SK-N-SH treated with all-trans-retinoic acid at 6 μM for 48 hours (cell line): ENCODE data around the gene XDH.

Experiments
- ATAC-seq: fragments of 200-7000 bp; cut with Tn5 transposase; 3 replicates; pipeline ENCODE4 v1.9.1; 2020; ENCODE audit warnings: mild to moderate bottlenecking, moderate library complexity
- BACH2 ChIP-seq: fragments of 250-450 bp; sonication (Bioruptor Pico); IDR thresholded peaks from 2 replicates; pipeline ENCODE4 v1.9.0; 2021; ENCODE audit warnings: mild to moderate bottlenecking, borderline replicate concordance
- CSDC2 ChIP-seq: fragments of 250-450 bp; sonication (Bioruptor Pico); IDR thresholded peaks from 2 replicates; pipeline ENCODE4 v1.5.0; 2020; ENCODE audit warnings: mild to moderate bottlenecking, moderate library complexity
- CSRNP3 ChIP-seq: fragments of 250-450 bp; sonication (Bioruptor Pico); IDR thresholded peaks from 2 replicates; pipeline ENCODE4 v1.5.1; 2021; ENCODE audit warnings: mild to moderate bottlenecking, moderate library complexity
- ESRRG ChIP-seq: fragments of 250-450 bp; sonication (Bioruptor Pico); IDR thresholded peaks from 2 replicates; pipeline ENCODE4 v1.6.1; 2021; ENCODE audit warnings: mild to moderate bottlenecking
- GLIS3 ChIP-seq: fragments of 250-450 bp; sonication (Bioruptor Pico); IDR thresholded peaks from 2 replicates; pipeline ENCODE4 v1.5.0; 2020; ENCODE audit warnings: mild to moderate bottlenecking, moderate library complexity
- ISL1 ChIP-seq: fragments of 250-450 bp; sonication (Bioruptor Pico); IDR thresholded peaks from 2 replicates; pipeline ENCODE4 v2.1.2; 2022; ENCODE audit warnings: mild to moderate bottlenecking, moderate library complexity
- OSR1 ChIP-seq: fragments of 250-450 bp; sonication (Bioruptor Pico); IDR thresholded peaks from 2 replicates; pipeline ENCODE4 v1.8.0; 2022; ENCODE audit warnings: moderate library complexity, mild to moderate bottlenecking, inconsistent platforms
- POU6F1 ChIP-seq: fragments of 250-450 bp; sonication (Bioruptor Pico); IDR thresholded peaks from 2 replicates; pipeline ENCODE4 v1.8.0; 2021; ENCODE audit warnings: low read depth, mild to moderate bottlenecking, moderate library complexity, borderline replicate concordance
- PPARA ChIP-seq: fragments of 250-450 bp; sonication (Bioruptor Pico); IDR thresholded peaks from 2 replicates; pipeline ENCODE4 v1.5.0; 2020; ENCODE audit warnings: mild to moderate bottlenecking, borderline replicate concordance
- RARB ChIP-seq: fragments of 250-450 bp; sonication (Bioruptor Pico); IDR thresholded peaks from 2 replicates; pipeline ENCODE4 v1.8.0; 2021; ENCODE audit warnings: mild to moderate bottlenecking, moderate library complexity
- SNAI2 ChIP-seq: fragments of 250-450 bp; sonication (Bioruptor Pico); IDR thresholded peaks from 2 replicates; pipeline ENCODE4 v1.5.0; 2020; ENCODE audit warnings: mild to moderate bottlenecking, moderate library complexity
- TCF4 ChIP-seq: fragments of 250-450 bp; sonication (Bioruptor Pico); IDR thresholded peaks from 2 replicates; pipeline ENCODE4 v1.8.0; 2021; ENCODE audit warnings: mild to moderate bottlenecking, moderate library complexity, borderline replicate concordance
- TOX ChIP-seq: fragments of 250-450 bp; sonication (Bioruptor Pico); IDR thresholded peaks from 2 replicates; pipeline ENCODE4 v1.8.0; 2021; ENCODE audit warnings: mild to moderate bottlenecking, moderate library complexity, borderline replicate concordance
- ZC3H10 ChIP-seq: fragments of 250-450 bp; sonication (Bioruptor Pico); IDR thresholded peaks from 2 replicates; pipeline ENCODE4 v1.5.1; 2021; ENCODE audit warnings: mild to moderate bottlenecking, moderate library complexity
- ZFP3 ChIP-seq: fragments of 250-450 bp; sonication (Bioruptor Pico); IDR thresholded peaks from 2 replicates; pipeline ENCODE4 v1.5.0; 2020; ENCODE audit warnings: mild to moderate bottlenecking, moderate library complexity
- ZFP30 ChIP-seq: fragments of 450-650 bp; formaldehyde crosslinking; IDR thresholded peaks from 2 replicates; pipeline ENCODE4 v1.5.0; 2022; ENCODE audit warnings: mild to moderate bottlenecking, moderate library complexity
- ZNF70 ChIP-seq: fragments of 450-650 bp; formaldehyde crosslinking; IDR thresholded peaks from 2 replicates; pipeline ENCODE4 v1.5.0; 2020; ENCODE audit warnings: mild to moderate bottlenecking, moderate library complexity
- ZNF8 ChIP-seq: fragments of 450-650 bp; formaldehyde crosslinking; IDR thresholded peaks from 2 replicates; pipeline ENCODE4 v1.5.0; 2020; ENCODE audit warnings: mild to moderate bottlenecking, moderate library complexity
- TF ChIP-seq, protein P1 (sequence below): fragments of 250-450 bp; sonication (Bioruptor Pico); IDR thresholded peaks from 2 replicates; pipeline ENCODE4 v1.5.1; 2020; ENCODE audit warnings: low read depth, mild to moderate bottlenecking, moderate library complexity
- TF ChIP-seq, protein P2 (sequence below): fragments of 250-450 bp; sonication (Bioruptor Pico); IDR thresholded peaks from 2 replicates; pipeline ENCODE4 v1.5.0; 2020; ENCODE audit warnings: mild to moderate bottlenecking, moderate library complexity
- TF ChIP-seq, protein P3 (sequence below): fragments of 250-450 bp; sonication (Bioruptor Pico); IDR thresholded peaks from 2 replicates; pipeline ENCODE4 v1.8.0; 2020; ENCODE audit warnings: mild to moderate bottlenecking, moderate library complexity, borderline replicate concordance

Gene XDH

DNA sequence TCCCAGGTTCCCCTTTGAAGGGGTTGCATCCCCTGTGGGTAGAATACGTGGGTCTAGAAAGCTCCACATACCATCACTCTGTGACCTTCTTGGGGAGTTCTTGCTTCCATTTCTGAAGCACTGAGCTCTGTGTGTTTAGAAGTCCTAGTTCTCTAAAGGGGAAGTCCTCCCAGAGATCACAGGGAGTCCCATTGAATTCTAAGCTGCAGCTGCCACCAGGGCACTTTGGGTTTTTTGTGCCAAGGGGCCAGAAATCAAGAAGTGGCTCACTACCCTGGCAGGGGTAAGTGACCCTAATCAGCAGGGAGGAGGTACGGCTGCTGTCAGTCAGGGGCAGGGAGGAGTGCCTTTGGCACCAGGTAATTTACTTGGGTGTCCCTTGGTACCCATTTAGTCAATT lies 109.7 kb downstream of the XDH start:
- ATAC-seq, result no peak
- TF ChIP-seq, protein P1, sequence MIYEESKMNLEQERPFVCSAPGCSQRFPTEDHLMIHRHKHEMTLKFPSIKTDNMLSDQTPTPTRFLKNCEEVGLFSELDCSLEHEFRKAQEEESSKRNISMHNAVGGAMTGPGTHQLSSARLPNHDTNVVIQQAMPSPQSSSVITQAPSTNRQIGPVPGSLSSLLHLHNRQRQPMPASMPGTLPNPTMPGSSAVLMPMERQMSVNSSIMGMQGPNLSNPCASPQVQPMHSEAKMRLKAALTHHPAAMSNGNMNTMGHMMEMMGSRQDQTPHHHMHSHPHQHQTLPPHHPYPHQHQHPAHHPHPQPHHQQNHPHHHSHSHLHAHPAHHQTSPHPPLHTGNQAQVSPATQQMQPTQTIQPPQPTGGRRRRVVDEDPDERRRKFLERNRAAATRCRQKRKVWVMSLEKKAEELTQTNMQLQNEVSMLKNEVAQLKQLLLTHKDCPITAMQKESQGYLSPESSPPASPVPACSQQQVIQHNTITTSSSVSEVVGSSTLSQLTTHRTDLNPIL (CRISPR knock-in tag), result no peak
- TF ChIP-seq ZC3H10 (CRISPR knock-in tag) (no peak), ESRRG (CRISPR knock-in tag) (no peak), ZNF8 (no peak), POU6F1 (CRISPR knock-in tag) (no peak), SNAI2 (CRISPR knock-in tag) (no peak), PPARA (no peak), CSDC2 (no peak), BACH2 (no peak), ZFP30 (CRISPR knock-in tag) (no peak), RARB (CRISPR knock-in tag) (no peak), ZFP3 (no peak), TOX (CRISPR knock-in tag) (no peak), GLIS3 (no peak), CSRNP3 (CRISPR knock-in tag) (no peak), ZNF70 (CRISPR knock-in tag) (no peak)
- TF ChIP-seq, protein P2, sequence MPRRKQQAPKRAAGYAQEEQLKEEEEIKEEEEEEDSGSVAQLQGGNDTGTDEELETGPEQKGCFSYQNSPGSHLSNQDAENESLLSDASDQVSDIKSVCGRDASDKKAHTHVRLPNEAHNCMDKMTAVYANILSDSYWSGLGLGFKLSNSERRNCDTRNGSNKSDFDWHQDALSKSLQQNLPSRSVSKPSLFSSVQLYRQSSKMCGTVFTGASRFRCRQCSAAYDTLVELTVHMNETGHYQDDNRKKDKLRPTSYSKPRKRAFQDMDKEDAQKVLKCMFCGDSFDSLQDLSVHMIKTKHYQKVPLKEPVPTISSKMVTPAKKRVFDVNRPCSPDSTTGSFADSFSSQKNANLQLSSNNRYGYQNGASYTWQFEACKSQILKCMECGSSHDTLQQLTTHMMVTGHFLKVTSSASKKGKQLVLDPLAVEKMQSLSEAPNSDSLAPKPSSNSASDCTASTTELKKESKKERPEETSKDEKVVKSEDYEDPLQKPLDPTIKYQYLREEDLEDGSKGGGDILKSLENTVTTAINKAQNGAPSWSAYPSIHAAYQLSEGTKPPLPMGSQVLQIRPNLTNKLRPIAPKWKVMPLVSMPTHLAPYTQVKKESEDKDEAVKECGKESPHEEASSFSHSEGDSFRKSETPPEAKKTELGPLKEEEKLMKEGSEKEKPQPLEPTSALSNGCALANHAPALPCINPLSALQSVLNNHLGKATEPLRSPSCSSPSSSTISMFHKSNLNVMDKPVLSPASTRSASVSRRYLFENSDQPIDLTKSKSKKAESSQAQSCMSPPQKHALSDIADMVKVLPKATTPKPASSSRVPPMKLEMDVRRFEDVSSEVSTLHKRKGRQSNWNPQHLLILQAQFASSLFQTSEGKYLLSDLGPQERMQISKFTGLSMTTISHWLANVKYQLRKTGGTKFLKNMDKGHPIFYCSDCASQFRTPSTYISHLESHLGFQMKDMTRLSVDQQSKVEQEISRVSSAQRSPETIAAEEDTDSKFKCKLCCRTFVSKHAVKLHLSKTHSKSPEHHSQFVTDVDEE (CRISPR knock-in tag), result no peak
- TF ChIP-seq, protein P3, sequence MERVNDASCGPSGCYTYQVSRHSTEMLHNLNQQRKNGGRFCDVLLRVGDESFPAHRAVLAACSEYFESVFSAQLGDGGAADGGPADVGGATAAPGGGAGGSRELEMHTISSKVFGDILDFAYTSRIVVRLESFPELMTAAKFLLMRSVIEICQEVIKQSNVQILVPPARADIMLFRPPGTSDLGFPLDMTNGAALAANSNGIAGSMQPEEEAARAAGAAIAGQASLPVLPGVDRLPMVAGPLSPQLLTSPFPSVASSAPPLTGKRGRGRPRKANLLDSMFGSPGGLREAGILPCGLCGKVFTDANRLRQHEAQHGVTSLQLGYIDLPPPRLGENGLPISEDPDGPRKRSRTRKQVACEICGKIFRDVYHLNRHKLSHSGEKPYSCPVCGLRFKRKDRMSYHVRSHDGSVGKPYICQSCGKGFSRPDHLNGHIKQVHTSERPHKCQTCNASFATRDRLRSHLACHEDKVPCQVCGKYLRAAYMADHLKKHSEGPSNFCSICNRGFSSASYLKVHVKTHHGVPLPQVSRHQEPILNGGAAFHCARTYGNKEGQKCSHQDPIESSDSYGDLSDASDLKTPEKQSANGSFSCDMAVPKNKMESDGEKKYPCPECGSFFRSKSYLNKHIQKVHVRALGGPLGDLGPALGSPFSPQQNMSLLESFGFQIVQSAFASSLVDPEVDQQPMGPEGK, result no peak

GRCh38 chr2:31302940-31303563 lies 111.5 kb downstream of the XDH start:
- TF ChIP-seq, protein P2 (CRISPR knock-in tag), result peak; percentile 84
- TF ChIP-seq TCF4 (CRISPR knock-in tag) (peak; percentile 78), ISL1 (no peak), SNAI2 (CRISPR knock-in tag) (peak; percentile 76), OSR1 (CRISPR knock-in tag) (no peak), GLIS3 (no peak), ZFP30 (CRISPR knock-in tag) (no peak), CSRNP3 (CRISPR knock-in tag) (no peak), ESRRG (CRISPR knock-in tag) (no peak)
- ATAC-seq, result peak; percentile 61
